H1 (cell line): Measurements from ENCODE around the gene ESYT1.

Experiments used
- BRCA1 ChIP-seq: IDR thresholded peaks from 2 replicates; pipeline ENCODE4 v1.6.1; 2012; ENCODE audit warnings: low read depth, low read length, improper control_type of control experiment
- CBX5 ChIP-seq: fragments of 300-800, 300-1000 bp; sonication (generic); IDR thresholded peaks from 2 replicates; pipeline ENCODE4 v1.7.1; 2016; ENCODE audit warnings: antibody characterized with exemption, low read length, low read depth
- CTCF ChIP-seq, 3 experiments: IDR thresholded peaks; 1 replicate in 2 of 3; 2 replicates in 1 of 3; pipeline versions ENCODE4 v1.5.1 to v1.6.1; 2011; ENCODE audit warnings: low read length in 3 of 3, mild to moderate bottlenecking in 3 of 3, inconsistent platforms in 2 of 3, low read depth in 1 of 3, moderate library complexity in 1 of 3; ENCODE audit not compliant: insufficient read depth in 1 of 3; ENCODE audit errors: control extremely low read depth in 1 of 3
- EZH2 ChIP-seq: fragments of 200-600 bp; sonication (generic); IDR thresholded peaks from 2 replicates; pipeline ENCODE4 v1.7.1; 2012; ENCODE audit warnings: low read depth, mild to moderate bottlenecking, moderate library complexity, low read length, inconsistent platforms; ENCODE audit not compliant: severe bottlenecking
- GABPA ChIP-seq: IDR thresholded peaks from 2 replicates; pipeline ENCODE4 v1.6.1; 2011; ENCODE audit warnings: mild to moderate bottlenecking, low read length, moderate library complexity, borderline replicate concordance; ENCODE audit not compliant: insufficient read depth
- KDM1A ChIP-seq: fragments of 200-600, 300-600 bp; sonication (generic); IDR thresholded peaks from 2 replicates; pipeline ENCODE4 v1.7.1; 2016; ENCODE audit warnings: mild to moderate bottlenecking, low read length, borderline replicate concordance
- MAX ChIP-seq: IDR thresholded peaks from 2 replicates; pipeline ENCODE4 v1.6.1; 2012; ENCODE audit warnings: inconsistent platforms
- NANOG ChIP-seq: IDR thresholded peaks from 2 replicates; pipeline ENCODE4 v1.6.1; 2011; ENCODE audit warnings: low read length, low read depth, mild to moderate bottlenecking, inconsistent platforms; ENCODE audit not compliant: insufficient read depth, poor library complexity, severe bottlenecking
- POLR2A ChIP-seq, 2 experiments: IDR thresholded peaks; 1 replicate in 1 of 2; 2 replicates in 1 of 2; pipeline ENCODE4 v1.6.1; 2011; ENCODE audit warnings: low read depth in 2 of 2, low read length in 2 of 2, mild to moderate bottlenecking in 2 of 2; ENCODE audit errors: control extremely low read depth in 1 of 2
- POLR2AphosphoS5 ChIP-seq: IDR thresholded peaks from 2 replicates; pipeline ENCODE4 v1.6.1; 2011; ENCODE audit warnings: low read depth, low read length
- RAD21 ChIP-seq, 2 experiments: IDR thresholded peaks in 1 of 2; conservative IDR thresholded peaks in 1 of 2; 2 replicates each; pipeline ENCODE4 v1.6.1; 2011; ENCODE audit warnings: low read depth in 2 of 2, low read length in 2 of 2, improper control_type of control experiment in 1 of 2, inconsistent platforms in 1 of 2, mild to moderate bottlenecking in 1 of 2, moderate library complexity in 1 of 2
- RFX5 ChIP-seq: IDR thresholded peaks from 2 replicates; pipeline ENCODE4 v1.6.1; 2011; ENCODE audit warnings: low read depth, low read length, improper control_type of control experiment, borderline replicate concordance
- SRF ChIP-seq: IDR thresholded peaks from 2 replicates; pipeline ENCODE4 v1.6.1; 2011; ENCODE audit warnings: mild to moderate bottlenecking, low read depth, low read length, moderate library complexity
- ZNF274 ChIP-seq: IDR thresholded peaks from 2 replicates; pipeline ENCODE4 v1.7.0; 2012; ENCODE audit warnings: low read length, borderline replicate concordance; ENCODE audit errors: extremely low read depth

- no peak for TF ChIP-seq CTCF (IDR thresholded peaks at IDR 0.05; ENCODE audit: control extremely low read depth in 1 of 3, insufficient read depth in 1 of 3, low read depth in 1 of 3, low read length in 3 of 3)
- TF ChIP-seq POLR2AphosphoS5, result no peak
- TF ChIP-seq MAX, result no peak
- TF ChIP-seq KDM1A, result no peak
- TF ChIP-seq GABPA, result no peak
- no peak for TF ChIP-seq CBX5
- no peak for TF ChIP-seq EZH2
- no peak for TF ChIP-seq SRF
- TF ChIP-seq NANOG, result no peak
- no peak for TF ChIP-seq RFX5
- TF ChIP-seq POLR2A (IDR thresholded peaks at IDR 0.05; ENCODE audit: control extremely low read depth in 1 of 2, low read depth in 2 of 2, low read length in 2 of 2), result no peak
- no peak for TF ChIP-seq RAD21 (IDR thresholded peaks at IDR 0.05 in 1 of 2, conservative IDR thresholded peaks at IDR 0.05 in 1 of 2; ENCODE audit: low read depth in 2 of 2, low read length in 2 of 2)
- no peak for TF ChIP-seq ZNF274
- no peak for TF ChIP-seq BRCA1
Measured at GRCh38 chr12:56120158-56120846, 7.8 kb upstream of the ESYT1 start.
